Activated CD4-positive, alpha-beta memory T cell treated with anti-CD3 and anti-CD28 coated beads for 36 hours (primary cell): ENCODE measurements around the gene TMEM72. TPM values are rescaled to one million over a fixed set of nuclear protein-coding genes. Genes with fewer than 3 reads are reported as not detected.

Experiments
- CTCF ChIA-PET: fragments of 350-600 bp; sonication (Branson Sonifier 250); formaldehyde crosslinking; loops from one replicate; lab custom pipeline; 2021; ENCODE audit warnings: antibody characterized with exemption, inconsistent platforms; lab: Charles Lee
- POLR2A ChIA-PET: fragments of 350-600 bp; sonication (Branson Sonifier 250); formaldehyde crosslinking; loops from one replicate; lab custom pipeline; 2021; ENCODE audit warnings: antibody characterized with exemption; lab: Charles Lee
- DNase-seq: peaks from one replicate; pipeline ENCODE4 v3.0.0-alpha.2; 2020
- H3K27ac Mint-ChIP-seq: one replicate; pipeline ENCODE4 v1.8.0; 2021; ENCODE audit warnings: mixed read lengths
- H3K27me3 Mint-ChIP-seq: one replicate; pipeline ENCODE4 v1.8.0; 2021; ENCODE audit warnings: mixed read lengths
- H3K36me3 Mint-ChIP-seq: one replicate; pipeline ENCODE4 v1.8.0; 2021; ENCODE audit warnings: mixed read lengths
- H3K4me1 Mint-ChIP-seq: one replicate; pipeline ENCODE4 v1.8.0; 2021; ENCODE audit warnings: low read depth, mixed read lengths
- H3K4me3 Mint-ChIP-seq: one replicate; pipeline ENCODE4 v1.8.0; 2021; ENCODE audit warnings: mild to moderate bottlenecking, mixed read lengths
- H3K9me3 Mint-ChIP-seq: one replicate; pipeline ENCODE4 v1.8.0; 2021; ENCODE audit warnings: mixed read lengths
- intact Hi-C: fragments of 100-400 bp; cut with micrococcal nuclease; formaldehyde crosslinking; loops from one replicate; pipeline ENCODE4 v1.15.1; 2023
- total RNA-seq, 2 experiments: library from RNA; stranded (reverse); gene quantifications; one replicate each; pipeline ENCODE4 v1.2.3, GENCODE V29; 2021

The TMEM72 gene
- total RNA-seq, 2 experiments from 2014 or later: not detected

GRCh38 chr10:44878706-44879530 lies 32.2 kb upstream of the TMEM72 start:
- Mint-ChIP-seq H3K27me3 (peaks cover 8% of the 10 kb centered on the region), H3K27ac (peak overlapping the region; percentile 52), H3K9me3 (no peaks in the 10 kb centered on the region), H3K36me3 (no peaks in the 10 kb centered on the region), H3K4me1 (peaks cover 10% of the 10 kb centered on the region), H3K4me3 (peak overlapping the region; percentile 82)
- ChIA-PET POLR2A (no interaction called here), CTCF (interaction anchor here (1.0 to 3.4 kb wide), 3 partner anchors 10 to 21 kb away, joined by 3 to 21 read pairs (median 7); no protein-coding TSS in a partner anchor)
- intact Hi-C loops: no loop called here
- peak; percentile 86 for DNase-seq

GRCh38 chr10:44879531-44879899 lies 31.6 kb upstream of the TMEM72 start:
- Mint-ChIP-seq H3K27ac (no peak overlapping the region), H3K9me3 (no peaks in the 10 kb centered on the region), H3K4me3 (peak overlapping the region; percentile 82), H3K4me1 (peaks cover 10% of the 10 kb centered on the region), H3K27me3 (peaks cover 8% of the 10 kb centered on the region), H3K36me3 (no peaks in the 10 kb centered on the region)
- ChIA-PET CTCF (interaction anchor here (1.0 to 3.4 kb wide), 3 partner anchors 9 to 22 kb away, joined by 3 to 21 read pairs (median 7); no protein-coding TSS in a partner anchor), POLR2A (no interaction called here)
- intact Hi-C loops: no loop called here
- no peak for DNase-seq

- Mint-ChIP-seq H3K4me1 (peaks cover 10% of the 10 kb centered on the region), H3K27ac (no peak overlapping the region), H3K9me3 (no peaks in the 10 kb centered on the region), H3K27me3 (peaks cover 8% of the 10 kb centered on the region), H3K4me3 (no peak overlapping the region), H3K36me3 (no peaks in the 10 kb centered on the region)
- no peak for DNase-seq
- CTCF ChIA-PET: interaction anchor here (1.2 to 3.4 kb wide), 4 partner anchors 15 to 53 kb away, joined by 3 to 21 read pairs (median 6); no protein-coding TSS in a partner anchor
- intact Hi-C loops: no loop called here
- POLR2A ChIA-PET: no interaction called here
These were observed 30.9 kb upstream of the TMEM72 start for GRCh38 chr10:44880090-44880715.

- H3K4me3 Mint-ChIP-seq: no peak overlapping the region
- intact Hi-C loops: no loop called here
- H3K27ac Mint-ChIP-seq: no peak overlapping the region
- no peak for DNase-seq
- H3K36me3 Mint-ChIP-seq: no peaks in the 10 kb centered on the region
- H3K27me3 Mint-ChIP-seq: peaks cover 8% of the 10 kb centered on the region
- H3K4me1 Mint-ChIP-seq: peaks cover 10% of the 10 kb centered on the region
- no peaks in the 10 kb centered on the region for H3K9me3 Mint-ChIP-seq
- POLR2A ChIA-PET: no interaction called here
- CTCF ChIA-PET: interaction anchor here (1.7 kb wide), 1 partner anchor 51 kb away, joined by 5 read pairs; no protein-coding TSS in a partner anchor
These were observed 29.5 kb upstream of the TMEM72 start for GRCh38 chr10:44881649-44882048.

GRCh38 chr10:44882166-44882720 lies 28.9 kb upstream of the TMEM72 start:
- no peak for DNase-seq
- CTCF ChIA-PET: interaction anchor here (1.7 kb wide), 1 partner anchor 51 kb away, joined by 5 read pairs; no protein-coding TSS in a partner anchor
- Mint-ChIP-seq H3K9me3 (no peaks in the 10 kb centered on the region), H3K36me3 (no peaks in the 10 kb centered on the region), H3K4me3 (no peak overlapping the region), H3K27me3 (peaks cover 8% of the 10 kb centered on the region), H3K4me1 (peaks cover 10% of the 10 kb centered on the region), H3K27ac (no peak overlapping the region)
- intact Hi-C loops: no loop called here
- POLR2A ChIA-PET: no interaction called here

GRCh38 chr10:44883593-44884331 lies 27.4 kb upstream of the TMEM72 start:
- H3K4me3 Mint-ChIP-seq: no peak overlapping the region
- H3K27me3 Mint-ChIP-seq: peaks cover 7% of the 10 kb centered on the region
- peaks cover 9% of the 10 kb centered on the region for H3K4me1 Mint-ChIP-seq
- H3K27ac Mint-ChIP-seq: no peak overlapping the region
- no peak for DNase-seq
- no peaks in the 10 kb centered on the region for H3K36me3 Mint-ChIP-seq
- intact Hi-C loops: no loop called here
- CTCF ChIA-PET: no interaction called here
- POLR2A ChIA-PET: no interaction called here
- no peaks in the 10 kb centered on the region for H3K9me3 Mint-ChIP-seq

DNA sequence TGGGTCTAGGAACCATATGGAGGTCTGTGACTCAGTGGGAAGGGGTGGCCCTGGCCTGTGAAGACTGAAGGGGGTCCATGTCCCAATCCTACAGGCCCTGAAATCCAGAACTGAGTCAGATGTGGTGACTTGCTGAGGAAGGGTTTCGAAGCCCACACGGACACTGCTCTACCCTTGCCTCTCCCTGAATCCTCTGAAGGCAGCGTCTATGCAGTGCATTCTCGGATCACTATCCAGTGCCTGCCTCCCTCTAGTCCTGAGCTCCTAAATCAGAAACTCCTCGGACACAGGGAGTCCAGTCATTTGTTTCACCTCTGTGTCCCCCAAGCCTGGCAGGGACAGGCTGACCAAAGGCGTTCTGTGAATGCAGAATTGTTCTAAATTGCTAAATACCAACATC lies 25.4 kb upstream of the TMEM72 start:
- H3K27me3 Mint-ChIP-seq: peaks cover 2% of the 10 kb centered on the region
- no peak overlapping the region for H3K27ac Mint-ChIP-seq
- no peak for DNase-seq
- ChIA-PET POLR2A (no interaction called here), CTCF (no interaction called here)
- H3K36me3 Mint-ChIP-seq: no peaks in the 10 kb centered on the region
- intact Hi-C loops: no loop called here
- no peak overlapping the region for H3K4me3 Mint-ChIP-seq
- no peaks in the 10 kb centered on the region for H3K9me3 Mint-ChIP-seq
- H3K4me1 Mint-ChIP-seq: no peaks in the 10 kb centered on the region

- Mint-ChIP-seq H3K27ac (no peak overlapping the region), H3K4me3 (no peak overlapping the region), H3K36me3 (no peaks in the 10 kb centered on the region), H3K4me1 (no peaks in the 10 kb centered on the region), H3K27me3 (peaks cover 2% of the 10 kb centered on the region), H3K9me3 (no peaks in the 10 kb centered on the region)
- DNase-seq: no peak
- ChIA-PET POLR2A (no interaction called here), CTCF (no interaction called here)
- intact Hi-C loops: no loop called here
These were observed 24.2 kb upstream of the TMEM72 start for GRCh38 chr10:44886966-44887365.

DNA sequence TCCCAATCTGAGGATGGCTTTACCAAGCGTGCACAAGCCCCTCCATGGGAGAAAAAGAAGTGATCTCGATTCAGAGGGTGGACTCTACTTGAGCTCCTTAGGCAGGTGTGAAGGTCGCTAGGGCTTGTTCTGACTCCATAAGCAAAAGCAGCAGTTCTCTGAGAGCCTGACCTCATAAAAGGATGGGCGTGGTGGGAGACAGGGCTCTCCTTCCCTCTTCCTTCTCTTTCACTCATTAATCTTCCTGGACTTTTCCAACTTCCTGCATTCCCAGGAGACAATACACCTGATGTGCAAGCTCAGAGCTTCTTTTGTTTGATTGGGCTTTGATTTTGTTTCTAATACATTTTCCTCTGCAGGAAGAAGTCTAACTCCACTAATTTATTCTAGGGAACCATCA lies 22.3 kb upstream of the TMEM72 start:
- Mint-ChIP-seq H3K4me3 (no peak overlapping the region), H3K4me1 (no peaks in the 10 kb centered on the region), H3K36me3 (no peaks in the 10 kb centered on the region), H3K27ac (no peak overlapping the region), H3K9me3 (no peaks in the 10 kb centered on the region), H3K27me3 (no peaks in the 10 kb centered on the region)
- ChIA-PET POLR2A (no interaction called here), CTCF (interaction anchor here (0.9 to 1.4 kb wide), 3 partner anchors 10 to 44 kb away, joined by 3 read pairs; no protein-coding TSS in a partner anchor)
- no peak for DNase-seq
- intact Hi-C loops: no loop called here

DNA sequence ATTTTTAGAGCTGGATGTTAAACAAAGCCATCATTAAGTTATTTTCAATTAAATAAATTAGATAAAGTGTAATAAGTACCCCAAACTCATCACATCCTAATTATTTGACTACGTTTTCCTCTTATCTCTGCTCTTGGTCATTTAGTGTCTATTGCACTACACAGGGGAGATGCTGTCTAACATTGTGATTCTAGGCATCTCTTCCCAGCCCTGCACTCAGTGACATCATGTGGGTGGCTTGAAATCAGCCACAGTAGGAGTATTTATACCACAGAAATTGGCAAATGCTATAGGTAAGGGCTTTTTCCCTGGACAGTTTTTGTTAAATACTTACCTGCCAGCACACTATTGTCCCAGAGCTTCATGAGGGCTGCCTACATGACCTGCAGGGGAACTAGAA lies 21.3 kb upstream of the TMEM72 start:
- Mint-ChIP-seq H3K4me3 (no peak overlapping the region), H3K27me3 (no peaks in the 10 kb centered on the region), H3K4me1 (no peaks in the 10 kb centered on the region), H3K36me3 (no peaks in the 10 kb centered on the region), H3K9me3 (no peaks in the 10 kb centered on the region), H3K27ac (no peak overlapping the region)
- ChIA-PET CTCF (interaction anchor here (1.4 kb wide), 2 partner anchors 11 to 43 kb away, joined by 3 read pairs; no protein-coding TSS in a partner anchor), POLR2A (no interaction called here)
- DNase-seq: no peak
- intact Hi-C loops: no loop called here

DNA sequence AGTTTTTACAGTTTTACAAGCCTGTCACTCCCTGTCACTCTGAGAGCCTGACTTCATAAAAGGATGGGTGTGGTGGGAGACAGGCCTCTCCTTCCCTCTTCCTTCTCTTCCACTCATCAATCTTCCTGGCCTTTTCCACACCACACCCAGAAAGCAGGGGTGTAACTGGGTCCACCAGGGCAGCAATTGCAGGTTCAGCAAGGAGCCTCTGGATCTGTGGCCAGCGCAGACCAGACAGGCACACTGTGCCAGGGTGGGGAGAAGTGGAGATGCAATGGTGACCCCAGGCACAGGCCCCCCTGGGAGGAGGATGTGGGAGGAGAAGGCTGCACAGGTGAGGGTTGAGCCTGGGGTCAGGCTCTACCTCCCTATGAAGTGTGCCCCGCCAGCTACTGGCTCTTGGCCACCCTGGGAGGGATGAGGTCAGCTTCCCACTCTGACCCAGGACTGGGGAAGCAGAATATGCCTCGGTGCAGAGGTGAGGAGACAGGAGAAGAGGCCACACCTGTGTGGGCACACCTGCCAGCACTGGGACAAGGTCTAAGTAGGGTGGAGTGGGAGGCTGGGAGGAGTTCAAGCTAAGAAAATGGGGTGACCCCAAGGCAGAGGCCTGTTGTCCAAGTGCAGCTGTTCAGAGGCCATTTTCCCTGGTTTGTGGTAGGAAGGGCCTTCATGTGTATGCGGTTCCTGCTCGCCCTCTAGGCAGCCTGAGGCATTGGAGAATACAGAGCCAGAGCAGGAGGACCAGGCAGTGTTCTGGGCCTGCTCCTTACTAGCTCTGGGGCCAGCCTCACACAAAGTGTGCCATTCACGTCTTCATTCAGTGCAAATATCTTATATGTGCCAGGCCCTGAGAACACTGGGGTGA lies 20.2 kb upstream of the TMEM72 start:
- no peaks in the 10 kb centered on the region for H3K9me3 Mint-ChIP-seq
- H3K27me3 Mint-ChIP-seq: no peaks in the 10 kb centered on the region
- intact Hi-C loops: no loop called here
- no peak overlapping the region for H3K4me3 Mint-ChIP-seq
- CTCF ChIA-PET: no interaction called here
- H3K27ac Mint-ChIP-seq: no peak overlapping the region
- POLR2A ChIA-PET: no interaction called here
- DNase-seq: no peak
- no peaks in the 10 kb centered on the region for H3K36me3 Mint-ChIP-seq
- no peaks in the 10 kb centered on the region for H3K4me1 Mint-ChIP-seq
